Endodermal cell (in vitro differentiated cells): ENCODE data around the gene KCND2. TPM values are rescaled to one million over a fixed set of nuclear protein-coding genes. Genes with fewer than 3 reads are reported as not detected.
A peak's percentile ranks its signal among the peaks of the same experiment; 100 is the strongest.

ENCODE experiments used
- DNase-seq: peaks from one replicate; pipeline ENCODE4 v3.0.0-alpha.2; 2017
- H3K27ac ChIP-seq: 2 replicates; pipeline ENCODE4 v1.5.1; 2013; ENCODE audit warnings: mild to moderate bottlenecking, low read depth, low read length, moderate library complexity
- H3K27me3 ChIP-seq: 2 replicates; pipeline ENCODE4 v1.6.1; 2013; ENCODE audit warnings: mild to moderate bottlenecking, low read length, moderate library complexity; ENCODE audit not compliant: insufficient read depth, control insufficient read depth, poor library complexity, severe bottlenecking
- H3K36me3 ChIP-seq: 2 replicates; pipeline ENCODE4 v1.7.0; 2013; ENCODE audit warnings: mild to moderate bottlenecking, low read length, moderate library complexity; ENCODE audit not compliant: control insufficient read depth, insufficient read depth
- H3K4me1 ChIP-seq: one replicate; pipeline ENCODE4 v1.7.0; 2013; ENCODE audit warnings: low read length; ENCODE audit not compliant: control insufficient read depth, insufficient read depth
- H3K4me3 ChIP-seq: 2 replicates; pipeline ENCODE4 v1.5.1; 2013; ENCODE audit warnings: mild to moderate bottlenecking, low read length, moderate library complexity
- H3K9ac ChIP-seq: 2 replicates; pipeline ENCODE4 v1.6.1; 2013; ENCODE audit warnings: mild to moderate bottlenecking, low read length, moderate library complexity; ENCODE audit not compliant: poor library complexity, severe bottlenecking; ENCODE audit errors: extremely low read depth
- H3K9me3 ChIP-seq: 2 replicates; pipeline ENCODE4 v1.6.1; 2013; ENCODE audit warnings: mild to moderate bottlenecking, low read length, moderate library complexity; ENCODE audit not compliant: control insufficient read depth
- H3K27ac Mint-ChIP-seq: 2 replicates; pipeline ENCODE4 v1.8.0; 2020; ENCODE audit warnings: mixed read lengths
- H3K27me3 Mint-ChIP-seq: 2 replicates; pipeline ENCODE4 v1.8.0; 2021; ENCODE audit warnings: mild to moderate bottlenecking, mixed read lengths; ENCODE audit not compliant: insufficient read depth
- H3K36me3 Mint-ChIP-seq: 2 replicates; pipeline ENCODE4 v1.8.0; 2020; ENCODE audit warnings: low read depth, mixed read lengths
- H3K4me1 Mint-ChIP-seq: 2 replicates; pipeline ENCODE4 v1.8.0; 2020; ENCODE audit warnings: mixed read lengths
- H3K4me3 Mint-ChIP-seq: 2 replicates; pipeline ENCODE4 v1.8.0; 2020; ENCODE audit warnings: mild to moderate bottlenecking, moderate library complexity, mixed read lengths
- H3K9me3 Mint-ChIP-seq: 2 replicates; pipeline ENCODE4 v1.8.0; 2020; ENCODE audit warnings: mild to moderate bottlenecking, mixed read lengths
- CTCF ChIP-seq: fragments of 200-600 bp; sonication (generic); conservative IDR thresholded peaks from 2 replicates; pipeline ENCODE4 v1.5.0; 2021; ENCODE audit warnings: antibody characterized with exemption, mild to moderate bottlenecking
- WGBS, 2 experiments: methylation state at CpG; one replicate each; pipeline versions ENCODE4 v1.1.5 to v1.1.7; 2013; ENCODE audit warnings: missing lambda C conversion rate in 2 of 2, mixed read lengths in 1 of 2; ENCODE audit not compliant: insufficient coverage in 1 of 2, insufficient read length in 1 of 2; 5-methylcytosine and 5-hydroxymethylcytosine counted together
- total RNA-seq, 2 donors: library from RNA; stranded (reverse); fragmentation: NEBNext Ultra II Directional in 1 of 2; extraction: Animal tissue kit (Norgen Biotek cat#: 25700) in 1 of 2; gene quantifications; 2 replicates in 1 of 2; 3 replicates in 1 of 2; pipeline ENCODE4 v1.2.1, GENCODE V29; 2021

KCND2 gene
- total RNA-seq, 2 donors from 2014 or later, result 0.71 to 4.6 TPM

- peaks cover 3% of the 10 kb centered on the region for H3K4me1 ChIP-seq
- H3K4me3 Mint-ChIP-seq, result no peak overlapping the region
Observed at GRCh38 chr7:120486164-120486563, 213.2 kb downstream of the KCND2 start.

GRCh38 chr7:120502132-120502531 is 229.2 kb downstream of the KCND2 start:
- no peak overlapping the region for H3K27ac ChIP-seq
- no peaks in the 10 kb centered on the region for H3K9me3 ChIP-seq
- no peak overlapping the region for H3K27ac Mint-ChIP-seq
- no peak overlapping the region for H3K4me3 Mint-ChIP-seq
- no peaks in the 10 kb centered on the region for H3K36me3 Mint-ChIP-seq
- WGBS, 2 experiments, result 27 to 83% methylated on average over 1 of the region's 1 CpG
- peak overlapping the region; percentile 46 for H3K4me3 ChIP-seq
- no peaks in the 10 kb centered on the region for H3K36me3 ChIP-seq
- no peaks in the 10 kb centered on the region for H3K9me3 Mint-ChIP-seq
- peaks cover 18% of the 10 kb centered on the region for H3K4me1 Mint-ChIP-seq
- H3K27me3 Mint-ChIP-seq, result no peaks in the 10 kb centered on the region
- no peak for TF ChIP-seq CTCF
- H3K27me3 ChIP-seq, result no peaks in the 10 kb centered on the region
- H3K4me1 ChIP-seq, result peaks cover 9% of the 10 kb centered on the region
- H3K9ac ChIP-seq, result no peak overlapping the region
- DNase-seq, result no peak

More at GRCh38 chr7:120486164-120486563, 213.2 kb downstream of the KCND2 start:
- 77 to 89% methylated on average over 1 of the region's 1 CpG for WGBS, 2 experiments
- H3K9ac ChIP-seq, result no peak overlapping the region
- no peaks in the 10 kb centered on the region for H3K27me3 ChIP-seq
- peaks cover 21% of the 10 kb centered on the region for H3K4me1 Mint-ChIP-seq
- H3K9me3 Mint-ChIP-seq, result no peaks in the 10 kb centered on the region
- no peaks in the 10 kb centered on the region for H3K36me3 ChIP-seq
- no peak for TF ChIP-seq CTCF
- H3K9me3 ChIP-seq, result no peaks in the 10 kb centered on the region
- H3K36me3 Mint-ChIP-seq, result no peaks in the 10 kb centered on the region
- H3K4me3 ChIP-seq, result no peak overlapping the region
- H3K27ac Mint-ChIP-seq, result peak overlapping the region; percentile 77
- no peak overlapping the region for H3K27ac ChIP-seq
- DNase-seq, result no peak
- H3K27me3 Mint-ChIP-seq, result no peaks in the 10 kb centered on the region

GRCh38 chr7:120502825-120503224 is 229.8 kb downstream of the KCND2 start:
- Histone ChIP-seq H3K27ac (no peak overlapping the region), H3K27me3 (no peaks in the 10 kb centered on the region), H3K4me3 (peak overlapping the region; percentile 43), H3K4me1 (peaks cover 9% of the 10 kb centered on the region), H3K9ac (no peak overlapping the region), H3K9me3 (no peaks in the 10 kb centered on the region), H3K36me3 (no peaks in the 10 kb centered on the region)
- Mint-ChIP-seq H3K4me1 (peaks cover 18% of the 10 kb centered on the region), H3K27me3 (no peaks in the 10 kb centered on the region), H3K9me3 (no peaks in the 10 kb centered on the region), H3K36me3 (no peaks in the 10 kb centered on the region), H3K4me3 (no peak overlapping the region), H3K27ac (no peak overlapping the region)
- no peak for TF ChIP-seq CTCF
- WGBS, 2 experiments, result 100% methylated on average over 1 of the region's 1 CpG; no CpG with 5 or more reads in 1 of the 2 experiments
- DNase-seq, result no peak
